Tibial artery (tissue), 4 donors: Measurements from ENCODE around the gene DNAJB1.
A peak's percentile ranks its signal among the peaks of the same experiment; 100 is the strongest.

ENCODE experiments used
- DNase-seq, 2 donors: peaks; one replicate each; pipeline ENCODE4 v3.0.0-alpha.2; 2019
- H3K27ac ChIP-seq, 2 donors: fragments of 200-600 bp; sonication (generic) in 1 of 2; 1 replicate in 1 of 2; 2 replicates in 1 of 2; pipeline ENCODE4 v1.5.1; 2018 to 2019; ENCODE audit warnings: mild to moderate bottlenecking in 1 of 2
- H3K27me3 ChIP-seq, 2 donors: fragments of 200-600 bp; sonication (generic) in 1 of 2; one replicate each; pipeline versions ENCODE4 v1.5.1 to v1.6.0; 2016 to 2019
- H3K36me3 ChIP-seq, 3 donors: fragments of 200-600 bp; sonication (generic) in 2 of 3; one replicate each; pipeline ENCODE4 v1.5.1; 2016 to 2019; ENCODE audit warnings: mild to moderate bottlenecking in 2 of 3
- H3K4me1 ChIP-seq, 4 donors: fragments of 200-600 bp; sonication (generic) in 2 of 4; 1 replicate in 3 of 4; 2 replicates in 1 of 4; pipeline ENCODE4 v1.5.1; 2016 to 2019
- H3K4me3 ChIP-seq, 2 donors: fragments of 200-600 bp; sonication (generic) in 1 of 2; 1 replicate in 1 of 2; 2 replicates in 1 of 2; pipeline ENCODE4 v1.5.1; 2018 to 2019; ENCODE audit warnings: mild to moderate bottlenecking in 2 of 2
- H3K9me3 ChIP-seq, 3 donors: fragments of 200-600 bp; sonication (generic) in 1 of 3; one replicate each; pipeline ENCODE4 v1.5.1; 2016 to 2019
- CTCF ChIP-seq, 2 experiments: fragments of 200-600 bp in 1 of 2; fragments of 450-650 bp in 1 of 2; IDR thresholded peaks; one replicate each; pipeline ENCODE4 v1.5.1; 2017 to 2019; ENCODE audit warnings: antibody characterized with exemption in 2 of 2, mild to moderate bottlenecking in 1 of 2, moderate library complexity in 1 of 2
- intact Hi-C: fragments of 100-400 bp; cut with DNase I; formaldehyde crosslinking; loops from one replicate; pipeline ENCODE4 v1.15.0; 2023; ENCODE audit warnings: low total_unique reads

The DNAJB1 gene

GRCh38 chr19:14476327-14476672 is 41.9 kb downstream of the DNAJB1 start:
- no peak overlapping the region for H3K4me3 ChIP-seq
- H3K27ac ChIP-seq = no peak overlapping the region
- no peak for TF ChIP-seq CTCF (IDR thresholded peaks at IDR 0.05)
- no peak for DNase-seq
- peaks cover 0 to 36% of the 10 kb centered on the region in 2 donors for H3K27me3 ChIP-seq
- intact Hi-C loops = loop anchor here (10.0 kb wide), 1 partner anchor 331 kb away; no protein-coding TSS in a partner anchor
- H3K36me3 ChIP-seq = peaks cover 25 to 43% (median 39%) of the 10 kb centered on the region in 3 donors
- no peaks in the 10 kb centered on the region for H3K9me3 ChIP-seq
- H3K4me1 ChIP-seq = peaks cover 15 to 50% (median 34%) of the 10 kb centered on the region in 4 donors

GRCh38 chr19:14475251-14476073 is 42.7 kb downstream of the DNAJB1 start, which contains the start of gene PTGER1:
TSS of gene PTGER1 (minus strand) at chr19:14475354. CDS start at chr19:14474320, 1,034 bp downstream.
- intact Hi-C loops = loop anchor here (10.0 kb wide), 1 partner anchor 331 kb away; no protein-coding TSS in a partner anchor
- DNase-seq = no peak
- Histone ChIP-seq H3K27me3 (peaks cover 0 to 36% of the 10 kb centered on the region in 2 donors), H3K36me3 (peaks cover 28 to 43% (median 42%) of the 10 kb centered on the region in 3 donors), H3K9me3 (no peaks in the 10 kb centered on the region), H3K4me1 (peaks cover 15 to 50% (median 34%) of the 10 kb centered on the region in 4 donors), H3K4me3 (no peak within 1 kb of the TSS), H3K27ac (no peak within 1 kb of the TSS)
- peak in 1 of 2 experiments; percentile 17 for TF ChIP-seq CTCF (IDR thresholded peaks at IDR 0.05)

GRCh38 chr19:14474827-14475226 is 43.4 kb downstream of the DNAJB1 start:
- no peak overlapping the region for H3K27ac ChIP-seq
- no peak overlapping the region for H3K4me3 ChIP-seq
- DNase-seq = no peak
- H3K36me3 ChIP-seq = peaks cover 28 to 43% (median 42%) of the 10 kb centered on the region in 3 donors
- H3K27me3 ChIP-seq = peaks cover 0 to 36% of the 10 kb centered on the region in 2 donors
- H3K4me1 ChIP-seq = peaks cover 15 to 50% (median 34%) of the 10 kb centered on the region in 4 donors
- H3K9me3 ChIP-seq = no peaks in the 10 kb centered on the region
- TF ChIP-seq CTCF (IDR thresholded peaks at IDR 0.05) = no peak
- intact Hi-C loops = loop anchor here (5.0 to 10.0 kb wide), 4 partner anchors 38 to 330 kb away; partner anchors contain the start of gene DDX39A

- TF ChIP-seq CTCF (IDR thresholded peaks at IDR 0.05) = no peak
- Histone ChIP-seq H3K27me3 (peaks cover 0 to 36% of the 10 kb centered on the region in 2 donors), H3K9me3 (no peaks in the 10 kb centered on the region), H3K4me3 (peak overlapping the region; percentile 17 to 27), H3K4me1 (peaks cover 15 to 50% (median 34%) of the 10 kb centered on the region in 4 donors), H3K36me3 (peaks cover 30 to 43% (median 42%) of the 10 kb centered on the region in 3 donors), H3K27ac (no peak overlapping the region)
- intact Hi-C loops = loop anchor here (5.0 to 10.0 kb wide), 4 partner anchors 37 to 329 kb away; partner anchors contain the start of gene DDX39A
- no peak for DNase-seq
Measured at GRCh38 chr19:14473978-14474578, 44.1 kb downstream of the DNAJB1 start.

- Histone ChIP-seq H3K27me3 (peaks cover 0 to 36% of the 10 kb centered on the region in 2 donors), H3K27ac (no peak overlapping the region), H3K4me1 (peaks cover 15 to 50% (median 34%) of the 10 kb centered on the region in 4 donors), H3K9me3 (no peaks in the 10 kb centered on the region), H3K4me3 (peak overlapping the region; percentile 17 to 27), H3K36me3 (peaks cover 23 to 41% (median 41%) of the 10 kb centered on the region in 3 donors)
- intact Hi-C loops = loop anchor here (5.0 to 10.0 kb wide), 4 partner anchors 36 to 329 kb away; partner anchors contain the start of gene DDX39A
- no peak for DNase-seq
- TF ChIP-seq CTCF (IDR thresholded peaks at IDR 0.05) = no peak
Measured at GRCh38 chr19:14473073-14473977, 44.9 kb downstream of the DNAJB1 start.
